ENCODE data around the gene UBXN10. TPM values are rescaled to one million over a fixed set of nuclear protein-coding genes. Genes with fewer than 3 reads are reported as not detected.

UBXN10 gene
- total RNA-seq, 1 donor from 2014 or later, result 3.1 TPM

GRCh38 chr1:20138961-20139550 is 46.8 kb upstream of the UBXN10 start, which contains the start of gene PLA2G2F:
Gene PLA2G2F (plus strand): TSS chr1:20139323. CDS start chr1:20139428, 105 bp downstream.
- no peaks in the 10 kb centered on the region for H3K36me3 Mint-ChIP-seq (ENCODE audit: insufficient read depth)
- peaks cover 4% of the 10 kb centered on the region for H3K9me3 Mint-ChIP-seq (ENCODE audit: low read depth)
- TF ChIP-seq, protein P1, sequence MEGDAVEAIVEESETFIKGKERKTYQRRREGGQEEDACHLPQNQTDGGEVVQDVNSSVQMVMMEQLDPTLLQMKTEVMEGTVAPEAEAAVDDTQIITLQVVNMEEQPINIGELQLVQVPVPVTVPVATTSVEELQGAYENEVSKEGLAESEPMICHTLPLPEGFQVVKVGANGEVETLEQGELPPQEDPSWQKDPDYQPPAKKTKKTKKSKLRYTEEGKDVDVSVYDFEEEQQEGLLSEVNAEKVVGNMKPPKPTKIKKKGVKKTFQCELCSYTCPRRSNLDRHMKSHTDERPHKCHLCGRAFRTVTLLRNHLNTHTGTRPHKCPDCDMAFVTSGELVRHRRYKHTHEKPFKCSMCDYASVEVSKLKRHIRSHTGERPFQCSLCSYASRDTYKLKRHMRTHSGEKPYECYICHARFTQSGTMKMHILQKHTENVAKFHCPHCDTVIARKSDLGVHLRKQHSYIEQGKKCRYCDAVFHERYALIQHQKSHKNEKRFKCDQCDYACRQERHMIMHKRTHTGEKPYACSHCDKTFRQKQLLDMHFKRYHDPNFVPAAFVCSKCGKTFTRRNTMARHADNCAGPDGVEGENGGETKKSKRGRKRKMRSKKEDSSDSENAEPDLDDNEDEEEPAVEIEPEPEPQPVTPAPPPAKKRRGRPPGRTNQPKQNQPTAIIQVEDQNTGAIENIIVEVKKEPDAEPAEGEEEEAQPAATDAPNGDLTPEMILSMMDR (IDR thresholded peaks at IDR 0.05; ENCODE audit: unreplicated experiment), result no peak
- H3K27me3 Mint-ChIP-seq, result peaks cover 17% of the 10 kb centered on the region
- no peak within 1 kb of the TSS for H3K27ac Mint-ChIP-seq
- H3K4me1 Mint-ChIP-seq (ENCODE audit: low read depth), result peaks cover 6% of the 10 kb centered on the region
- no peak for DNase-seq (ENCODE audit: low spot score, unreplicated experiment)
- H3K4me3 Mint-ChIP-seq (ENCODE audit: low read depth), result no peak within 1 kb of the TSS

- H3K27me3 Mint-ChIP-seq, result peaks cover 17% of the 10 kb centered on the region
- H3K27ac Mint-ChIP-seq, result no peak overlapping the region
- TF ChIP-seq, protein P1 (IDR thresholded peaks at IDR 0.05; ENCODE audit: unreplicated experiment), result no peak
- no peaks in the 10 kb centered on the region for H3K36me3 Mint-ChIP-seq (ENCODE audit: insufficient read depth)
- H3K9me3 Mint-ChIP-seq (ENCODE audit: low read depth), result peaks cover 4% of the 10 kb centered on the region
- peaks cover 6% of the 10 kb centered on the region for H3K4me1 Mint-ChIP-seq (ENCODE audit: low read depth)
- H3K4me3 Mint-ChIP-seq (ENCODE audit: low read depth), result no peak overlapping the region
- no peak for DNase-seq (ENCODE audit: low spot score, unreplicated experiment)
Observed at GRCh38 chr1:20139776-20140612, 45.9 kb upstream of the UBXN10 start.

DNA sequence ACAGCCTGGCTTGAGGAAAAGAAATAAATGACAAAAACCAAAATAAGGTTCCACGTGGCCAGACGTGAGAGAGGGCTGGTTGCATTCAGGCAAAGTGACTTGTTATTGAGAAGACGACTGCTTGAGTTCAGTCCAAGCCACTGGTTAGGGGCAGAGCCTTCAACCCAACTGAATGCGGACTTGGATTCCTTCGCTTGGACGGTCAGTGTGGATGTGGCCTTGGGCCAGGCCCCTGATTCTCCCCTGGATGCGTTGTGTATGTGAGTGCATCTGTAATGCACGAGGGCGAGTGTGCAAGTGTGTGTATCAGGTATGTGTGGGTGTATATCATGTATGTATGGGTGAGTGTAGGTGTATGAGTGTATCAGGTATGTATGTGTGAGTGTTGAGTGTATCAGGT is 44.9 kb upstream of the UBXN10 start:
- peaks cover 17% of the 10 kb centered on the region for H3K27me3 Mint-ChIP-seq
- no peak overlapping the region for H3K4me3 Mint-ChIP-seq (ENCODE audit: low read depth)
- peaks cover 1% of the 10 kb centered on the region for H3K9me3 Mint-ChIP-seq (ENCODE audit: low read depth)
- TF ChIP-seq, protein P1 (IDR thresholded peaks at IDR 0.05; ENCODE audit: unreplicated experiment), result no peak
- peaks cover 6% of the 10 kb centered on the region for H3K4me1 Mint-ChIP-seq (ENCODE audit: low read depth)
- H3K27ac Mint-ChIP-seq, result no peak overlapping the region
- H3K36me3 Mint-ChIP-seq (ENCODE audit: insufficient read depth), result no peaks in the 10 kb centered on the region
- no peak for DNase-seq (ENCODE audit: low spot score, unreplicated experiment)

GRCh38 chr1:20141466-20141865 is 44.4 kb upstream of the UBXN10 start:
- no peak for DNase-seq (ENCODE audit: low spot score, unreplicated experiment)
- TF ChIP-seq, protein P1 (IDR thresholded peaks at IDR 0.05; ENCODE audit: unreplicated experiment), result no peak
- Mint-ChIP-seq H3K4me1 (ENCODE audit: low read depth) (peaks cover 6% of the 10 kb centered on the region), H3K27ac (no peak overlapping the region), H3K4me3 (ENCODE audit: low read depth) (no peak overlapping the region), H3K36me3 (ENCODE audit: insufficient read depth) (no peaks in the 10 kb centered on the region), H3K9me3 (ENCODE audit: low read depth) (no peaks in the 10 kb centered on the region), H3K27me3 (peaks cover 17% of the 10 kb centered on the region)

- TF ChIP-seq, protein P1 (IDR thresholded peaks at IDR 0.05; ENCODE audit: unreplicated experiment), result no peak
- no peak overlapping the region for H3K4me3 Mint-ChIP-seq (ENCODE audit: low read depth)
- no peaks in the 10 kb centered on the region for H3K9me3 Mint-ChIP-seq (ENCODE audit: low read depth)
- H3K4me1 Mint-ChIP-seq (ENCODE audit: low read depth), result peaks cover 2% of the 10 kb centered on the region
- peaks cover 20% of the 10 kb centered on the region for H3K27me3 Mint-ChIP-seq
- no peaks in the 10 kb centered on the region for H3K36me3 Mint-ChIP-seq (ENCODE audit: insufficient read depth)
- DNase-seq (ENCODE audit: low spot score, unreplicated experiment), result no peak
- no peak overlapping the region for H3K27ac Mint-ChIP-seq
Observed at GRCh38 chr1:20142001-20142710, 43.7 kb upstream of the UBXN10 start.
